ENCODE data around the gene P2RX7.
"Not testable (repeated sequence)": the region's sequence is repeated elsewhere in the genome, so short reads cannot be mapped to it uniquely, and the experiment has no call there.

The P2RX7 gene

DNA sequence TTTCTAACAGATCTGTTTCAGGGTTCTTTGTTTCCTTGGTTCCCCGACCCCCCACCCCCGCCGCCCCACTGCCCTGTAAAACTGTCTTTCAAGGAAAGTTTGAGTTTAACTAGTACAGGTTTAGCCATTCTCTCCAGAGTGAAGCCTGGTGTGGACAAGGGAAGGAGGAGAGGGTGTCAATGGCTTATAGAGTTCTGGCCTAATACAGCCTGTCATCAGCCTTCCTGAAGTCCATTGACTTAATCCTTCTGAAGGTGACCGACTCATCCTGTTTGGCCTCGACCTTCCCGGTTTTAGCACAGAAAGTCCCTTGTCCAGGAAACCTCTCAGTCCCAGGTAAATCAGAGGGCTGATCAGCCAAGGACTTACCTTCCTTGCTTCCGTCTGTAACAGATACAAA is 66.3 kb downstream of the P2RX7 start:
- H3K79me2 ChIP-seq = no peaks in the 10 kb centered on the region
- H3K9me3 ChIP-seq (ENCODE audit: control insufficient read depth, low read length) = no peaks in the 10 kb centered on the region
- no peaks in the 10 kb centered on the region for H3K27me3 ChIP-seq (ENCODE audit: control insufficient read depth, insufficient read depth, low read length)
- TF ChIP-seq, protein P1, sequence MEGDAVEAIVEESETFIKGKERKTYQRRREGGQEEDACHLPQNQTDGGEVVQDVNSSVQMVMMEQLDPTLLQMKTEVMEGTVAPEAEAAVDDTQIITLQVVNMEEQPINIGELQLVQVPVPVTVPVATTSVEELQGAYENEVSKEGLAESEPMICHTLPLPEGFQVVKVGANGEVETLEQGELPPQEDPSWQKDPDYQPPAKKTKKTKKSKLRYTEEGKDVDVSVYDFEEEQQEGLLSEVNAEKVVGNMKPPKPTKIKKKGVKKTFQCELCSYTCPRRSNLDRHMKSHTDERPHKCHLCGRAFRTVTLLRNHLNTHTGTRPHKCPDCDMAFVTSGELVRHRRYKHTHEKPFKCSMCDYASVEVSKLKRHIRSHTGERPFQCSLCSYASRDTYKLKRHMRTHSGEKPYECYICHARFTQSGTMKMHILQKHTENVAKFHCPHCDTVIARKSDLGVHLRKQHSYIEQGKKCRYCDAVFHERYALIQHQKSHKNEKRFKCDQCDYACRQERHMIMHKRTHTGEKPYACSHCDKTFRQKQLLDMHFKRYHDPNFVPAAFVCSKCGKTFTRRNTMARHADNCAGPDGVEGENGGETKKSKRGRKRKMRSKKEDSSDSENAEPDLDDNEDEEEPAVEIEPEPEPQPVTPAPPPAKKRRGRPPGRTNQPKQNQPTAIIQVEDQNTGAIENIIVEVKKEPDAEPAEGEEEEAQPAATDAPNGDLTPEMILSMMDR (IDR thresholded peaks at IDR 0.05) = no peak
- H3K4me2 ChIP-seq (ENCODE audit: low read length) = no peak overlapping the region
- no peak overlapping the region for H3K4me3 ChIP-seq (ENCODE audit: low read depth, low read length)
- H2AFZ ChIP-seq = no peak overlapping the region
- no peaks in the 10 kb centered on the region for H3K36me3 ChIP-seq (ENCODE audit: control insufficient read depth, insufficient read depth, low read length)
- no peaks in the 10 kb centered on the region for H3K4me1 ChIP-seq
- no peak overlapping the region for H3K9ac ChIP-seq
- H3K27ac ChIP-seq = no peak overlapping the region

DNA sequence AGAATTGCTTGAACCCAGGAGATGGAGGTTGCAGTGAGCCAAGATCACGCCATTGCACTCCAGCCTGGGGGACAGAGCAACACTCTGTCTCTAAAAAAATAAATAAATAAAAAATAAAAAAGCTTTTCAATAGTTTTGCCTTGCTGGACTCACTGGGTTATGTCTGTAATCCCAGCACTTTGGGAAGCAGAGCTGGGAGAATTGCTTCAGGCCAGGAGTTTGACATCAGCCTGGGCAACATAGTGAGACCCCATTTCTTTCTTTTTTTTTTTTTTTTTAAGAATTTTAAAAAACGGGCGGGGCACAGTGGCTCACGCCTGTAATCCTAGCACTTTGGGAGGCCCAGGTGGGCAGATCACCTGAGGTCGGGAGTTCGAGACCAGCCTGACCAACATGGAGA is 68.5 kb downstream of the P2RX7 start:
- not testable (repeated sequence) for H3K36me3 ChIP-seq (ENCODE audit: control insufficient read depth, insufficient read depth, low read length); H3K4me1 ChIP-seq; H3K79me2 ChIP-seq; H3K27me3 ChIP-seq (ENCODE audit: control insufficient read depth, insufficient read depth, low read length); H3K9me3 ChIP-seq (ENCODE audit: control insufficient read depth, low read length); H3K27ac ChIP-seq; H3K4me3 ChIP-seq (ENCODE audit: low read depth, low read length); H3K9ac ChIP-seq; H2AFZ ChIP-seq; H3K4me2 ChIP-seq (ENCODE audit: low read length)

DNA sequence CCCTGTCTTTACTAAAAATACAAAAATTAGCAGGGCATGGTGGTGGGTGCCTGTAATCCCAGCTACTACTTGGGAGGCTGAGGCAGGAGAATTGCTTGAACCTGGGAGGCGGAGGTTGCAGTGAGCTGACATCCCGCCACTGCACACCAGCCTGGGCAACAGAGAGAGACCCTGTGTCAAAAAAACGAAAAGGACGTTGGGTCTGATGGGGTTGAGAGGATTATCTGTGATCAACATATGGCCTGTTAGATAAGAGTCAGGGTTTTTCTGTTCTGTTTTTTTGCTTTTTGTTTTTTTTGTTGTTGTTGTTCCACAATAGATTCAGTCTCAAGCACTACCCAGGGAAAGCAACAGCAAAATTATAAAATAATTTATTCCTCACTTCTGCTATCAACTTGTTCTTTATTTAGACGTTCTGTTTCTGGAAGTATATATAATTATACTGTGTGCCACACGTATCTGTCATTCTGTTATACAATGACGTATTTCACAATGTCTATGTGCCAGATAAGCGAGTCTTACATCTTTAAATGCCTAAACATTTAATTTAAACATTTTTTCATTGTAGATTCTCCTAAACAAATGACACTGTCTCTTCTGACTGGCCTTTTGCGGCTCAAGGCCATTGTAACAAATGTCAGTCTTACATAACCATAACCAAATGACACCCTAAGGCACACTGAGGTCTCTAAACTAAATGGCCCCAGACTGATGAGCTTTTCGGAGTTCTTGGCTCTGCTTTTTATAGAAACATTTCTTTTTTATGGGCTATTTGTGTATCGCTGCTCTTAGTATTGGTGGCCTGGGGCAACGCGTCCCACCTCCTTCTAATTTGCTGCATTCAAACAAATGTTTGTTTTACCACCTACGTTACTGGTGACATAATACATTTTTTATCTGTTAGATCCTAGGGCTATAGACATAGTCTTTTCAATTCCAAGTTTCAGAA is 70.0 kb downstream of the P2RX7 start:
- Histone ChIP-seq H3K9ac (no peak overlapping the region), H3K79me2 (no peaks in the 10 kb centered on the region), H3K27me3 (ENCODE audit: control insufficient read depth, insufficient read depth, low read length) (no peaks in the 10 kb centered on the region), H3K4me1 (no peaks in the 10 kb centered on the region), H3K4me2 (ENCODE audit: low read length) (no peak overlapping the region), H2AFZ (no peak overlapping the region), H3K27ac (no peak overlapping the region), H3K36me3 (ENCODE audit: control insufficient read depth, insufficient read depth, low read length) (no peaks in the 10 kb centered on the region), H3K4me3 (ENCODE audit: low read depth, low read length) (no peak overlapping the region), H3K9me3 (ENCODE audit: control insufficient read depth, low read length) (no peaks in the 10 kb centered on the region)
- TF ChIP-seq, protein P1 (IDR thresholded peaks at IDR 0.05) = no peak

DNA sequence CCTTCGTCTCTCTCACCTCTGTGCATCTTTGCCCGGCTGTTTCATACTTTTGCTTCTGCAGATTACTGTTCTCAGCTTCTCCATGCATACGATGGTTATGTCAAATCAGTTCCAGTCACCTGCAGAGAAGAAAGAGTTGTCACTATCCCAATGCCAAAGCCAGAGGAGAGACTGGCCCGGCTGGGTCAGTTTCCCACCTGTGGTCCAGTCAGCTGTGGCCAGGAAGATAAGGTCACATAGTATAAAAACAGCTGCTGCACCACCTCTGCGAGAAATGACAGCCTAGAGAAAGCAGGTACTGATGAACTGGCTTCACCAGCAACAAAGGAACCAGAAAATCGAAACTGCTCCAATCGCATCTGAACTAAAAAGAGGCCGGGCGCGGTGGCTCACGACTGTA is 70.8 kb downstream of the P2RX7 start:
- H2AFZ ChIP-seq = no peak overlapping the region
- H3K9ac ChIP-seq = no peak overlapping the region
- H3K79me2 ChIP-seq = no peaks in the 10 kb centered on the region
- no peaks in the 10 kb centered on the region for H3K4me1 ChIP-seq
- H3K9me3 ChIP-seq (ENCODE audit: control insufficient read depth, low read length) = no peaks in the 10 kb centered on the region
- no peak overlapping the region for H3K4me2 ChIP-seq (ENCODE audit: low read length)
- H3K27me3 ChIP-seq (ENCODE audit: control insufficient read depth, insufficient read depth, low read length) = no peaks in the 10 kb centered on the region
- no peak overlapping the region for H3K4me3 ChIP-seq (ENCODE audit: low read depth, low read length)
- TF ChIP-seq, protein P1 (IDR thresholded peaks at IDR 0.05) = no peak
- H3K27ac ChIP-seq = no peak overlapping the region
- no peaks in the 10 kb centered on the region for H3K36me3 ChIP-seq (ENCODE audit: control insufficient read depth, insufficient read depth, low read length)

DNA sequence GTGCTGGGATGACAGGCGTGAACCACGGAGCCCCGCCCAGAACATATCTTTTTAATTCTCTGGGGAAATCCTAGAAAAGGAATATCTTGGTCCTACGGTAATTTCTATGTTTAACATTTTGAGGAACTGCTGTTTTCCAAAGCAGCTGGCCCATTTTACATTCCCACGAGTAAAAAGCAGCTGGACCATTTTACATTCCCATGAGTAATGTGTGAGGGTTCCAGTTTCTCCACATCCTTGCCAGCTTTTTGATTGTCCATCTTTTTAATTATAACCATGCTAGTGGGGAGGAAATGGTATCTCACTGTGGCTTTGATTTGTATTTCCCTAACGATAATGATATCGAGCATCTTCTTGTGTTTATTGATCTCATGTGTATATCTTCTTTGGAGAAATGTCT is 72.8 kb downstream of the P2RX7 start:
- Histone ChIP-seq H3K9me3 (ENCODE audit: control insufficient read depth, low read length) (no peaks in the 10 kb centered on the region), H2AFZ (no peak overlapping the region), H3K79me2 (no peaks in the 10 kb centered on the region), H3K27ac (no peak overlapping the region), H3K27me3 (ENCODE audit: control insufficient read depth, insufficient read depth, low read length) (no peaks in the 10 kb centered on the region), H3K9ac (no peak overlapping the region), H3K36me3 (ENCODE audit: control insufficient read depth, insufficient read depth, low read length) (no peaks in the 10 kb centered on the region), H3K4me2 (ENCODE audit: low read length) (no peak overlapping the region), H3K4me1 (no peaks in the 10 kb centered on the region), H3K4me3 (ENCODE audit: low read depth, low read length) (no peak overlapping the region)
- TF ChIP-seq, protein P1 (IDR thresholded peaks at IDR 0.05) = no peak

DNA sequence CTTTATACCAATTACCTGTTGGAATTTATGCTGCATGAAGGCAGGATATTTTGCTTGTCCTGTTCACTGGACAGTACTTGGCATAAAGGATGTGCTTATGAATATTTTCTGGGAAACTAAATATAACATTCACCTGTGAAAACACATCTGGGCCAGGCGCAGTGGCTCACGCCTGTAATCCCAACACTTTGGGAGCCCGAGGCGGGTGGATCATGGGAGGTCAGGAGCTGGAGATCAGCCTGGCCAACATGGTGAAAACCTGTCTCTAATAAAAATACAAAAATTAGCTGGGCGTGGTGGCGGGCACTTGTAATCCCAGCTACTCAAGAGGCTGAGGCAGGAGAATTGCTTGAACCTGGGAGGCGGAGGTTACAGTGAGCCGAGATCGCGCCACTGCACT is 75.9 kb downstream of the P2RX7 start:
- not testable (repeated sequence) for H3K4me3 ChIP-seq (ENCODE audit: low read depth, low read length); H3K9me3 ChIP-seq (ENCODE audit: control insufficient read depth, low read length); H3K27ac ChIP-seq; H3K9ac ChIP-seq; H3K4me1 ChIP-seq; H3K27me3 ChIP-seq (ENCODE audit: control insufficient read depth, insufficient read depth, low read length); H3K79me2 ChIP-seq; H3K4me2 ChIP-seq (ENCODE audit: low read length); H3K36me3 ChIP-seq (ENCODE audit: control insufficient read depth, insufficient read depth, low read length); H2AFZ ChIP-seq

Data from parathyroid adenoma (tissue), 2 donors.